ENCODE data around the gene RPL9. TPM values are rescaled to one million over a fixed set of nuclear protein-coding genes. Genes with fewer than 3 reads are reported as not detected.

The RPL9 gene
- total and polyA plus RNA-seq, 2 of the 13 experiments (the other 11 are each of a cell fraction or from before 2014, with no cell fraction given) = 993 to 2,148 TPM

DNA sequence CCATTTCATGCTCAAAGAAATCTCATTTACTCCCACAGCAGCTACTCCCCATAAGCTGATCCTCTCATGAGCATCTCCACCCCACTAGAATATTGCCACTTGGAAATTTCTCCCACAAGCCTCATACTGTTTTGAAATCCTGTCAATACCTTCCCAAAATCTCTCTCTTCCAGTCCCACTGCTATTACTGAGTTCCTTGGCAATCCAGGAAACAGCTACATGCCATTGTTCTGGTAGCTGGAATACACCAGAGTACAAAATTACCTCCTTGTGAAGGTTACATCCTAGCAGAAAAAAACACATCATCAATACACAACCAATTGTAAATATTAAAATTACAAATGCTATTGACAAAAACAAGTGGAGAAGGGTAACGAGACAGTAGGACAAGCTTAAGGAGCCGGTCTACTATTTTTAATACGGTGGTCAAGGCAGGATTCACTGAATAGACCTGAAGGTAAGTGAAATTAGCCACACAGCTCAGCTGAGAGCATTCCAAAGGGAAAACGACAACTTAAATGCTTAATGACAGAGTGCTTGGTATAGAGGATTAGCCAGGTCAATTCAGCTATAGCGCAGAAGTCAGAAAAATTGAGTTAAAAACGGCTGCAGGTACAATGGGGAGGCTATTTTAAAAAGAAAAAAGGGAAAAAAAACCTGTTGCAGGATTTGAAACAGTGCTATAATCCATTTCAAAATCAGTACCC, 6.4 kb downstream of the RPL9 start (continued):
- TF ChIP-seq YY1 (IDR thresholded peaks at IDR 0.05; ENCODE audit: insufficient read depth, insufficient replicate concordance, low read depth, low read length) (no peak), POLR2A (IDR thresholded peaks at IDR 0.05; ENCODE audit: insufficient read depth in 1 of 2, low read depth in 2 of 2, low read length in 2 of 2) (peak in 1 of 2 experiments; percentile 12; a peak in 2 of 4 replicates), JDP2 (CRISPR knock-in tag; IDR thresholded peaks at IDR 0.05; ENCODE audit: borderline replicate concordance) (no peak), MBNL3 (CRISPR knock-in tag; conservative IDR thresholded peaks at IDR 0.05) (no peak), STAG1 (CRISPR knock-in tag; IDR thresholded peaks at IDR 0.05) (no peak), TFE3 (CRISPR knock-in tag; IDR thresholded peaks at IDR 0.05) (no peak), RBM22 (optimal IDR thresholded peaks at IDR 0.05; ENCODE audit: low read length) (peak; percentile 10), ZNF589 (CRISPR knock-in tag; conservative IDR thresholded peaks at IDR 0.05) (no peak), ARNTL (CRISPR knock-in tag; IDR thresholded peaks at IDR 0.05) (no peak), CREB3 (CRISPR knock-in tag; IDR thresholded peaks at IDR 0.05) (no peak), ZBTB33 (CRISPR knock-in tag; IDR thresholded peaks at IDR 0.05) (no peak)
- TF ChIP-seq, protein P1, sequence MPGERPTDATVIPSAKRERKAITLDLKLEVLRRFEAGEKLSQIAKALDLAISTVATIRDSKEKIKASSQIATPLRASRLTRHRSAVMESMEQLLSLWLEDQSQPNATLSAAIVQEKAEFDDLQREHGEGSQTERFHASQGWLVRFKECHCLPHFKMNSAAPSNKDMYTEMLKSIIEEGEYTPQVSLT (CRISPR knock-in tag; IDR thresholded peaks at IDR 0.05; ENCODE audit: borderline replicate concordance, low read depth) = no peak

Measured in HepG2 (cell line).